DMS153 (cell line): ENCODE measurements around the gene LEKR1.
"Not testable (repeated sequence)": the region's sequence is repeated elsewhere in the genome, so short reads cannot be mapped to it uniquely, and the experiment has no call there.

Source experiments
- DNase-seq: peaks from one replicate; lab custom pipeline; 2025; lab: John Stamatoyannopoulos, UW

The LEKR1 gene

DNA sequence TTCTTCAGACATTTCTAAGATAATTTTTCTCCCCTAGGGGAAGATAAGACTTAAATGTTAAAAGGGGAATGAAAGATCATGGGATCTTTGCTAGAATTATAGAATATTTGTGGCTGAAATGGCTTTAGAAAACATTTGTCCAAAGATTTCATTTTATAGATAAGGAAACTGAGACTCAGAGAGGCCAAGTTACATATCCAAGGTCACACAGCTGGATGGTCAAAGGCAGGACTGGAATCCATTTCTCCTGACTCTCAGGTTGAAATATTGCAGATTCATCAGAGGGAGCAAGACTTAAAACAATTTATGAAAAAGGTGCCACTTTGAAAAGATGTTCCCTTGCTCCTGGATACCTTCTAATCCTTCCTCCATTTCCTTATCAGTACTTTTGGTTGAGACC lies 19.5 kb upstream of the LEKR1 start:
- DNase-seq, result no peak

DNA sequence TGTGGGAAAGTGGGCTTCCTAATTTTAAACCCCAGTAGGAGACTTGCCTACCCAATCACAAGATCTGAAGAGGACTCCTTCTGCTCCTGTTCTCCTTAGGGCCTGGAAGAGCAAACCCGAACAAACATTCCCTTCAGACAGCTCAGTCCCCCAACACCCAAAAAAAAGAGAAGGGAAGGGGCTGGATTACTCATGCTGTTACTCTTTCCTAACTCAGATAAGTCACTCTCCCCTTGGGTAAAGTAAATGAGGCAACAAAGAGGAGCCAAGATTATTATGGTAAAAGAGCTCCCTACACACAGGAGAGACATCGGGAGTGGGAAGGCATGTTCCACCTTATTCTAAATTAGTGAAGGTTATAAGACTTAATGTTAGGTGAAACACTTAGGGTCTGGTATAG lies 18.1 kb upstream of the LEKR1 start:
- no peak for DNase-seq

DNA sequence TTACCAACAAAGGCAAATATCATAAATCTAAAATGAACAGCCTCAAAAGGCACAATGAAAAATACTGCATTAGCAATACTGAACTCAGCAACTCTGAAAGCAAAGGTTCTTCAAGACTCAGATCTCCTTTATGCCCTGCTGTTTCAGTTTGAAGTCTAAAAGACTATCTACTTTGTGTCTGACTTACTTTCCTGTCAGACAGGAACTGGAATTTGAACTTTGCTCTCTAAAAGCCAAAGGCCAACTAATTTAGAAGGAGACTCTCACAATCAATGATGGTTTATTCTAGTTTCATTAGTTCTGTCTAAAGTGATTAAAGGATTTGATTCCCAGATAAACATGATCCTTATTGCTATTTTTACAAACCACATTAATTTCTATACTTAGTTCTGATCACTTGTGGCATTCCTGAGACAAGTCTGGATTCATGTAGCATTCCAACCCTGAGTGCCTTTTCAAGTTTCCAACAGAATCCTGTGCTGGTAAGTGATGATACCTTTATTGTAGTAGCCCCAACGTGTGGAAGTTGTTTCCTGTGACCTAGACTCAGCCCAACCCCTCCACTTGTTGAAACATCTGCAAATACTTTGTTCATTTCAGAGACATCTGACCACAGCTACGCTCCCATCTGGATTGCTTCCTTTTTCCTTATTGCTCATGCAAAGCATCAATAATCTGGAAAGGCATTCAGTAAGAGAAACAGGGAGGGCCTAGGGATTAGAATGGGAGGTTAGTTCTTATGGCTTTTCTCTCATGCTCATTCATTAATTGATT lies 14.9 kb upstream of the LEKR1 start:
- DNase-seq, result no peak

DNA sequence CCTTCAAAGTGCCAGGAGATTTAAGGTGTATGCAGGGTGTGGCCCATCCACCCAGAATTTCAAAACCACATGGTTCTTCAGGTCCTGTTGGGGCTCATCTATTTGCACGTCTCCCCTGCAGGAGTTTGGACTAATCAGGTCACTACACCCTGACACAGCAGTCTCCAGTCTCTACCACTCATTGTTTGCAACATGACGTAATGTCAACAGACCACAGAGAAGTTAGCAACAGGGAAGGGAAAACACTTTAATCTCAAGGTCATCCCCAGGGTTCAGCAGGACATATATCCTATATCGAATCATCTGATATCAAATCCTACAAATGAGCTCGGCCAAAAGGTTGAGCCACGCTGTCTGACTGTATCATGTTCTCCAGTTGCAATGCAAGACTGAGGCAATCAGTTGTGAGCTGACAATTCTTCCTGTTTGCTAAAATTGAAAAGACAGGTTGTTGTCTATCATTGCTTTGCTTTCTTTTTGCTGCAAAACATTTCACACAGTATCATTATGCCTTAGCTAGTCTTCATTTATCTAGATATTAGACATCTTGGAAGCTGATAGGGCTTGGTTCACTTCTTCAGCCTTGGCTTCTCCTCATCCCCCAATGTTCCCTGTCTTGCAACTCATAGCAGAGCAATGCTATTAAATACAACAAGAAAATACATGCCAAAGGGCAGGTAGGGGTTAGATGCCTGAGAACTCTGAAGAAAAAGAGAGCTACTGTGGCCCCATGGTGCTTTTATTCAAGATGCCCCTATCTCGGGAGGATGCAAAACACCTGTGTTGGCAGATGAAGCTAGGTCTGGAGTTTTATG lies 13.4 kb upstream of the LEKR1 start:
- DNase-seq, result peak; percentile 77

DNA sequence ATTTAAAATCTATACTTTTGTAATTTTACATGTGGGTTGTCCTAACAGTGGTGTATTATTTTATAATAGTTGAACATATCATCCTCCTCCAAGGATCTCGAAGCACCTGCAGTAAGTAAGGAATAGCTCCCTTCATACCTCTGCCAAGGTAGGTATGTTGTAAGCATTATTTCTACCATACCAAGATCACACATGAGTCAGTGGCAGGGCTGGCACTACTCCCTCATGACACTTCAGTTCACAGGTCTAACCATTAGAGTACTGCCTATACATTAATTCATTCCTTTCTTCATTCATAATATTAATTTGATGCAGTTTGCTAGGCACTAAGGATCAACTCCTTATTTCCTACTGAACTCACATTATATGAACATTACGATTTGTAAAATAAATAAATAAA lies 11.9 kb upstream of the LEKR1 start:
- no peak for DNase-seq

DNA sequence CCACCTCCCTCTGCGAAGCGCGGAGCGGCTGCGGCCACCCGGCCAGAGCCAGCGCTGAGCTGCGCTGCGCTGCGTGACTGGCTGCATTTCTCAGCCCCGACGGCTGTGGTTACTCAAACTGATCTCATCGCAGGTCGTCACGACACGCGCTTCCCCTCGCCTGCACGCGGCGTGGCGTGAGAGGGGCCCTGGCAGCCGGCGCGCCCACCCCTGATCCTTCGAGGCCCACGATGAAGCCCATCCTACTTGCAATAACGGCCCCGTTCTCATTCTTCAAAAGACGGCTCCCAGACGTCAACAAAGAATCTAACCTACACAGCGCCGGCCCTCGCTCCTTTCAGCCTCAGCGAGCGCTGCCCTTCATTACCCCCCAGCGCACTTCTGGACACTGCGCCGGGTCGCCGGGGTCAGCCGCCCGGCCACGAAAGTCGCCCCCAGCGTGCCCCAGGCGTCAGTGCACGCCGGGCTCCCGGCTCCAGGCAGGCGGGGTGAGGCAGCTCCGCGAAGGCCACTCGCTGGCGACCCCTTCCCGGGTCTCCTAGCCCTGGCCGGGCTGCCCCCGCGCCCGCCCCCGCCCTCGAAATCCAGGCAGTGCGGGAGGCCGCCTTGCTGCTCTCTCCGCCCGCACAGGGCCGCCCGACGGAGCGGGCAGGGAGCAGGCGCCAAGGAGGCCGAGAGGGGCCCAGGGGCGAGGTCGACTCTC lies 9.9 kb upstream of the LEKR1 start:
- no peak for DNase-seq

DNA sequence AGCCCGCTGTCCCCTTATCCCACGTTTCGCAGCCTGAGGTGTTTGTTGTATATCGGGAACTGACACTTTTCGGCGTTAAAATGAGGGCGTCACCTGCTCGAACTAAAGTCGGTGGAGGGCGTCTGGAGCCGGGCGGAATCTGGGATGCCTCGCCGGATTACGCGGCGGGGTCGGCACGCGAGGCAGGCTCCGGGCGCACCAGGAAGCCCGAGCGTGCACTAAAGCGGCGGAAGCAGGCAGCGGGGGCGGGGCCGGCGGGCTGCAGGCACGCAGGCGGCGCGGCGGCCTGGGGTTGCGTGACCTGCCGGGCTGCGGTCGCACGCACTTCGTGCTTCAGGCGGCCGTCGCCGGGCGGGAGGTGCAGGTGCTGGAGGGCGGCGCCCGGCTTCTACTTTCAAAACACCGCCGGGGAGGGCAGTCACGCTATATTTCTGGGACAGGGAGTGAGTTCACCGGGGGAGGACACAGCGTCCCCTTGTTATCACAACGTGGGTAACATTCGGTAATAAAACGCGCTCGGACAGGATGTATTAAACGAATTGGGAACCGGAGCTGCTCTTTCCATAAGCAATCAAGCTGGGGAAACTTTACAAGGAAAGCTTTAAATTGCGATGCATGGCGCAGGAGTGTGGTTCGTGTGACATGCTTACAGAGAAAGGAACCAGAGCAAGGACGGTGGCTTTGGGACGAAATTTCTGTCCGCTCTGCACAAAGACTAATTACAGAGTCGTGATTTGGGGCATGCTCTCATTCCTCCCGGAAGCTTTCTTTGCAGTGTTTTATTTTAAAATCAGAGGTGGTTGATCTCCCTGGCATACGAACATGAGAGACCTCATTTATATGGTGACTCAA lies 9.1 kb upstream of the LEKR1 start:
- peak; percentile 88 for DNase-seq

DNA sequence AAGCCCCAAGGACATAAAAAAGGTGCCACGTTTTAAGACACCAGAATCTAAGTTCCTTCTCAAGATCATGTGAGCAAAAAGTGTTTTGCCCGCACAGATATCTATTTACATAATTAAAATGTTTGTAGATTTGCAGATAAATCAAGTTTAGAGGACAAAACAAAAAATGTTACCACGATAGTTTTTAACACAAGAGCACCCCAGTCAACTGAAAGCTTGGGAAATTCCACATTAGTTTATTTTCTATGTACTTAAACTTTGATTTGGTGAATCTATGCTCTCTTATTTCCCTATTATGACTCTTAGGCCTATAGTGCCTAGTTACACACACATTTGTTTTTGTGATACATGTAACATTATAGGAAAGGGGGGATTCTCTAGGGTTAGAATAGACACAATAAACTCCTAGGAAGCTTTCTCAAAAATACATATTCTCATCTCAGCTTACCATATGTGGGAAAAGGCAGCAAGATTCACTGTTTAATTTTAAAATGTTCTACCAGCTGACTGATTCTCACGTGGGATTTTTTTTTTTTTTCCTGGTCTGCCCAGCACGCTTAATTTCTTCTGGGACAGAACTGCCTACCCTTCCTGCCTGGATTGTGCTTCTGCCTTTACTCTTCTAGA lies 8.4 kb upstream of the LEKR1 start:
- DNase-seq, result no peak

DNA sequence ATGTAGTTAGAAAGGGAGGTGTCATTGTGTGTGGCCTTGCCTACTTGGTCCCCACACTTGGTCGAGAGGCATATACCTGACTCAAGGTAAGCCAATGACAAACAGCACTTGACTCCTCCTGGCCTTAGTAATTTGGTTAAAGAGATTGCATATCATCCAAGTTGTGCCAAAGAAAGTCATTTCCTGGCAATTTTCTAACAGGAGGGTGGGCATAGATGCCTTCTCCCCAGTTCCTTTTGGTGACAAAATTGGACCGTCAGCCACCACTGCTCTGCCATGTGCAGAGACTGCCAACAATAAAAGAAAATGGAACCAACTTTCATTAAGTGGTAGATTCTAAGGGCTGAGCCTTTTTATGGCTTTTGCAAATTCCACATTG lies 7.9 kb upstream of the LEKR1 start:
- no peak for DNase-seq

DNA sequence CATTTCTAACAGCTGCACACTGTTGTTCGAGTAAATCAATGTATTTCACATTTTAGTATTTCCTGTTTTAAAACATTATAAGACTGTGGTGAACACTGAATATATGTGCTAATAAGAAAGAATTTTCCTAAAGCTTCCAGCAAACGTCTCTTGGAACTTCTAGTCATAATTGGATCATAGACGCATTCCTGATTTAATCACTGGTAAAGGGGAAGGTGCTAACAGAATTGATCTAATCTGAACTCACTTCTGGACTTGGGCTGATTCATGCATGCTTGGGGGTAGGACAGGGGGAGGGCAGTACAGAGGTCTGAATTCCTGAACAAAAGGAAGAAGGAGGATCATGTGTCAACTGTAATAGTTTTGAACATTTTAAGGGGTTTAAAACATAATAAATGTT lies 7.3 kb upstream of the LEKR1 start:
- no peak for DNase-seq

DNA sequence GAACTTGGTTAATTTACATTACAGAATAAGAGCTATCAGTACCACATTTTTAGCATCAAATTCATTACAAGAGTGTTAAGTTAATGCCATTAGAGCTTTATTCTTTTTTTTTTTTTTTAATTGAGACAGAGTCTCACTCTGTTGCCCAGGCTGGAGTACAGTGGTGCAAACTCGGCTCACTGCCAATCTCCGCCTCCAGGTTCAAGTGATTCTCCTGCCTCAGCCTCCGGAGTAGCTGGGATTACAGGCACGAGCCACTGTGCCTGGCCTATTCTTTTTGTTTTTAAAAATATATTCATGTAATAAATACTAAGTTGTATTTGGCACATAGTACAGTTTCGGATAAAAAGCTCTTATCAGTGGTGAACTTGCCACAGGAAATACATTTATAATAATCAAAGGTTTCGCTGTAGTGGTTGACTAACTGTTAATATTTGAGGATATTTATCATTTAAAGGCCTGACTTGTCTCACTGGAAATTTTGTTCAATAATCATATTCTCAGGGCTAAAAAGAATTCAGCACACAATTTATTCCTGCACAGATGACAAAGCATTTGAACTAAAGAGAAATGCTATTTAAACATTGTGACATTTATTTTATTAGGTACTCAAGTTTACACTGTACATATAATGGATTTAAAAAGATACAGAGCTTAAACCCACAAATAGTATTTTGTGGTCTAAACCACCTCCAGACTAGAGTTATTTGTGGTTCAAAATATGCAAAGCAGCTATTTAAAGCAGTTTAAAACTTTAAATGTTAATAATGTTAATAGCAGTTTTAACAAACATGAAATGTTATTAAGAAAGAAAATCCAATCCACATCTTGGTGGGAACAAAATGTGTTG lies 6.1 kb upstream of the LEKR1 start:
- no peak for DNase-seq

DNA sequence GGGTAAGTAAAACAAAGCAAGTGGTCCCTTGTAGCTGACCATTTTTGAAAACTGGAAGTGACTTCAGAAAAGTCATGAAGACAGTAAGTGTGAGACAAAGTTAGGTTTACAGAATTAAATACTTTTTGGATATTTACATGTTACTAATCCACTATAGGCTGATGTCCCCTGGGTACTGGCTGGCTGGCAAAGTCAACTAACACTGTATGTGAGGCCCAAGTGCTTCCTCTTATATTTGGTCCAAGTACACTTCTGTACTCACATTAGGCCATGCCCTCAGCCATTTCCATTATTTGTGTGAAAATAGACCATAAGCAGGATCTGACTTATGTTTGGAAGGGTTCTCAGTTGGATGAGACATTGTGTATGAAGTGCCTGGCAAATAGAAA lies 5.5 kb upstream of the LEKR1 start:
- peak; percentile 53 for DNase-seq

DNA sequence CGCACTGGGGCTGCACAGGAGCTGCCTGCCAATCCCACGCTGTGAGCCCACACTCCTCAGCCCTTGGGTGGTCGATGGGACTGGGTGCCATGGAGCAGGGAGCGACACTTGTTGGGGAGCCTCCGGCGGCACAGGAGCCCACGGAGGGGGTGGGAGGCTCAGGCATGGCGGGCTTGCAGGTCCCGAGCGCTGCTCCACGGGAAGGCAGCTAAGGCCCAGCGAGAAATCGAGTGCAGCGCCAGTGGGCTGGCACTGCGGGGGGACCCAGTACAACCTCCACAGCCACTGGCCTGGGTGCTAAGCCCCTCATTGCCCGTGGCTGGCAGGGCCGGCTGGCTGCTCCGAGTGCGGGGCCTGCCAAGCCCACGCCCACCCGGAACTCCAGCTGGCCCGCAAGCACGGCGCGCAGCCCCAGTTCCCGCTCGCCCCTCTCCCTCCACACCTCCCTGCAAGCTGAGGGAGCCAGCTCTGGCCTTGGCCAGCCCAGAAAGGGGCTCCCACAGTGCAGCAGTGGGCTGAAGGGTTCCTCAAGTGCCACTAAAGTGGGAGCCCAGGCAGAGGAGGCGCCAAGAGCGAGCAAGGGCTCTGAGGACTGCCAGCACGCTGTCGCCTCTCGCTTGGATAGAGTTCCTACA lies 3.4 kb upstream of the LEKR1 start:
- not testable (repeated sequence) for DNase-seq

DNA sequence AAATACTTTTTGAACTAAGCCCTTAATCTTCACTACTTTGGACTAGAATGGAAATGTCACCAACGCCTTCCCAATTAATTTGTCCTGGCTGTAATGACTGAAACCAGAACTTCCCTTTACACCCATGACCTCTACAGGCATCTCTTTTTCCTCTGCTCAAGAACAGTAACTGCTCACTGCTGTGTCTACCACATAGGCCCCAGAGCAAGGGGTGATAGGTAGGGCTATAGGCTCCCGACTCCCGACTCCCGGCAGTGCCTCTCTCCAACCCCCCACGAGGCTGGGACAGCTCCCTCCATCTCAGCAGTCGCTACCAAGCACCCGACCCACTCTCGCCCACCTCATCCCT lies 384 bp upstream of the LEKR1 start:
- no peak for DNase-seq

DNA sequence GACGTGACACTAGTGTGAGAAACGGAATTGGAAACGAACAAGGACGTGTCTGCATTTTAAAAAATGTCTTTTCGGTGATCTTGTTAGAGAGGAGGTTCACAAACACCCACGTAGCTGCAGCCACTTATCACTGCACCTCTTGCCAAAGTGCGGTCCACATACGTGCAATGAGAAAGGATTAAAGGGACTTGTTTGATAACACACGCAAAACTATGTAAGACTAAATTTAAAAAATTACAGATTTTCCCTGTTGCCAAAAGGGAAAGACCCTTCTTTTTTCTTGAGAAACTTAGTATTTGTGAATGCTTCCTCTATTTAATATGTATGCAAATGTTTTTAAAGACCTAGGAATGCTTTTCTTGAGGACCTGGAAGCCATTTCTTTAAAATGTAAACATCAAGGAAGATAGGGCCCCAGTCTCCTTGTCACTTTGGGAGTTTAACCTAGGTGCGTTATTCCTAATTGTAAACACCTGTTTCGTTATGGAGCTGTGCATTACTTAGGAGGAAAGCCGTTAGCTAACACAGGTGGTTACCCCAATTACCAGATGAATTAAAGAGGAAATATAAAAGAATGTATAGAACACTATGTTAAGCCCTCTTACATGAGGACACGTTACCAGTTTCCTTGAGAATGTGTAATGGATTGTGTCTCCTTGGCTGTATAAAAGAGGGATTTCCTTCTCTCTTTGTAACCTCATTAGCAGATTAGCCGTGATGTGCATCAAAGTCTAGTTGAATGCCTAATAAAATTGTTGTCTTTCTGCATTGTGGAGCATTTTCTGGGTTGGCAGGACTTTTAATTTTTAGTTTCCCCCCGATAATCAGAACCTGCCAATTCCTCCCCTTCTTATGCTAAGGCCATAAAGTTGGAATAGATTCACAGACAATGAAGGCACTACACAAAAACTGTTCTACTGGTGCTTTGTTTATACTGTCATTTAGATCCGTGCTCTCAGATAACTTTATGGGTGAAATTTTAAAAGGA lies 1.0 kb downstream of the LEKR1 start:
- DNase-seq, result peak; percentile 28

DNA sequence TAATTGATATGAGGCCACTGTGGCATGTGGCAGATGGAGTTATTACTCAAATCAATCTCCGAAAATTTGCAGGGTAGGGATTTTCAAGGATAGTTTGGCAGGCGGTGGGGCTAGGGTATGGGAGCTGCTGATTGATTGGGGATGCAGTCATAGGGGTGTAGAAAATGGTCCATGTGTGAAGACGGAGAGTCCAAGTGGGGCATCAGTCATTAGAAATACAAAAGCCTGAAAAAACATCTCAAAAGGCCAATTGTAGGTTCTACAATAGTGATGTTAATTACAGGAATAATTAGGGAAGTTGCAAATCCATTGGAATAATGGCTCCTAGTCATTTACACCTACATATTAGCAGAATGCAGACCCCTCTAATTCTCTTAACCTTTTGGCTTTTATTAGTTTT lies 4.9 kb downstream of the LEKR1 start:
- no peak for DNase-seq

DNA sequence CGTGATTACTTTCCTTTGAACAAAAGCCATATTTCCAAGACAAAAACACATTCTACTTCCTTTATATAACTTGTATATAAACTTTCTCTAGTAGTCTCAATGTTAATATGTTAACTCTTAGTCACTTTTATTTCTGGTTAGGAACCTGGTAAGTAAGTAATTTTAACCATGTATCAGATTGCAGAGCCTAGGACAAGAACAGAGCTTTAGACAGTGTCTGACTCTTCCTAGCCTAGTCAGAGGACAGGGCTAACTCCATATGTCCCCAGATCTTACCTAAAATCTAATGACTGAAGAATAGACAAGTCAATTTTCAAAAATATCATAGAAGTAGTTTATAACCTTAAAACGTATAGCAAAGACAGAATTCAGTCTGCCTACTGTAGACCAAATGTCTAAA lies 8.3 kb downstream of the LEKR1 start:
- no peak for DNase-seq

DNA sequence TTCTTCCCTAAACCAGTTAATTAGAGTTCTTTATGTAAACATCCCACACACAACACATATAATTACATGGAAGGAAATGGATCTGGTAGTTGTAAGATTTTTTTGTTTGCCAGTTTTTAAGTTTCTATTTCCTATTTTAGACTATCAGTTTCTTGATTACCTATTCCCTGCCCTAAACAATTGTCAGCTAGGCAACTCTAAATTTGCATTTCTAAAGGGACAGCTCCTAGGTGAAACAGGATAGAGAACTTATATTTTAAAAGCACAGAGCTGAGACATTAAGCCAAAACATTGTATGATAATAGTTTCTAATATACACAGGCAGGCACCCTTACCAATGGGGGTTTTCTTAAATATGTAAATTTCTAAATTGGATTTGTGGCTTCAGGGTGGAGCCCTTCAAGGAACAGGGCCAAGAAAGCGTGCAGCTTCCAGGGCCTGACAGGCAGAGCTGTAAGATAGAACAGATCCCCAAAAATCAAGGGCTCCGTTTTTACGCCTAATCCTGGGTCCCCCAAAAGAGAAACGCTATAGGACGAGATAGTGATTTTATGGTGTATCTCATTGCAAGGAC lies 8.9 kb downstream of the LEKR1 start:
- DNase-seq, result no peak

DNA sequence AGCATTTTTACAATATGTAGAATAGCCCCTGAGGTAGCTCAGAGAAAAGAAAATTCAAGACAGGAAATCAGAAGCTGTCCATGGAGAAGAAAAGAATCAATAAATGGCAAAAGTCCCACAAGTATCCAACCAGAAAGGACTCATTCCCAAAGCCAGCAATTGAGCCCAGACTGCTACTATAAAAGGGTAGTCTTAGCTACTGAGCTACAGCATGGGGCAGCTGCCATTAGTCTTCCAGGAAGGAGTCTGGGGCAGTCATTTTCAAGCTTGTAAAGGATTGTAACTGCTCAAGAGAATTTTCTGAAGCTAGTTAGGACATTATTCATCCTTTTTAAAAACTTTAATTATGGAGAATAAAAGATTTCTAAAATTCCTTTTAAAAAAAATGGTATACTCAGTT lies 10.5 kb downstream of the LEKR1 start:
- no peak for DNase-seq
